CD4-positive, alpha-beta T cell (primary cell): ENCODE measurements around the gene KIF18A. TPM values are rescaled to one million over a fixed set of nuclear protein-coding genes. Genes with fewer than 3 reads are reported as not detected.

Source experiments
- ATAC-seq: fragments of 200-7000 bp; cut with Tn5 transposase; one replicate; pipeline ENCODE4 v1.10.0; 2022; ENCODE audit warnings: mild to moderate bottlenecking; ENCODE audit not compliant: poor library complexity
- CTCF ChIA-PET: fragments of 350-600 bp; sonication (Branson Sonifier 250); formaldehyde crosslinking; loops from one replicate; lab custom pipeline; 2021; ENCODE audit warnings: antibody characterized with exemption, inconsistent platforms; lab: Charles Lee
- POLR2A ChIA-PET: fragments of 350-600 bp; sonication (Branson Sonifier 250); formaldehyde crosslinking; loops from one replicate; lab custom pipeline; 2021; ENCODE audit warnings: antibody characterized with exemption, inconsistent platforms; lab: Charles Lee
- DNase-seq, 14 experiments: peaks; one replicate each; pipeline ENCODE4 v3.0.0-alpha.2; 2013 to 2020; ENCODE audit warnings: mixed read lengths in 2 of 14
- H3K27ac ChIP-seq, 2 donors: one replicate each; pipeline versions ENCODE4 v1.5.1 to v1.7.0; 2013; ENCODE audit warnings: low read length in 2 of 2, low read depth in 1 of 2, mild to moderate bottlenecking in 1 of 2
- H3K27me3 ChIP-seq, 2 experiments: 1 replicate in 1 of 2; 2 replicates in 1 of 2; pipeline versions ENCODE4 v1.6.1 to v1.7.0; 2013; ENCODE audit warnings: low read length in 2 of 2, control low read depth in 1 of 2, mild to moderate bottlenecking in 1 of 2, moderate library complexity in 1 of 2; ENCODE audit not compliant: insufficient read depth in 2 of 2, control insufficient read depth in 1 of 2
- H3K36me3 ChIP-seq: one replicate; pipeline ENCODE4 v1.6.1; 2013; ENCODE audit warnings: low read length, control low read depth; ENCODE audit not compliant: insufficient read depth
- H3K4me1 ChIP-seq: one replicate; pipeline ENCODE4 v1.6.1; 2013; ENCODE audit warnings: low read length, control low read depth; ENCODE audit not compliant: insufficient read depth
- H3K4me3 ChIP-seq: one replicate; pipeline ENCODE4 v1.5.1; 2013; ENCODE audit warnings: mild to moderate bottlenecking, low read length, moderate library complexity
- H3K9me3 ChIP-seq, 2 experiments: 1 replicate in 1 of 2; 2 replicates in 1 of 2; pipeline versions ENCODE4 v1.6.1 to v1.7.0; 2013; ENCODE audit warnings: low read length in 2 of 2, mild to moderate bottlenecking in 2 of 2, control low read depth in 1 of 2, moderate library complexity in 1 of 2; ENCODE audit not compliant: control insufficient read depth in 1 of 2, insufficient read depth in 1 of 2
- H3K27ac Mint-ChIP-seq: one replicate; pipeline ENCODE4 v1.8.0; 2020; ENCODE audit warnings: mixed read lengths
- H3K27me3 Mint-ChIP-seq: one replicate; pipeline ENCODE4 v1.8.0; 2021; ENCODE audit warnings: mixed read lengths
- H3K36me3 Mint-ChIP-seq: one replicate; pipeline ENCODE4 v1.8.0; 2021; ENCODE audit warnings: low read depth, mixed read lengths
- H3K4me1 Mint-ChIP-seq: one replicate; pipeline ENCODE4 v1.8.0; 2021; ENCODE audit warnings: low read depth, mixed read lengths
- H3K4me3 Mint-ChIP-seq: one replicate; pipeline ENCODE4 v1.8.0; 2020; ENCODE audit warnings: mild to moderate bottlenecking, mixed read lengths
- H3K9me3 Mint-ChIP-seq: one replicate; pipeline ENCODE4 v1.8.0; 2020; ENCODE audit warnings: mixed read lengths
- intact Hi-C, 2 experiments: fragments of 100-400 bp; cut with DNase I in 1 of 2; cut with micrococcal nuclease in 1 of 2; formaldehyde crosslinking; loops; one replicate each; pipeline versions ENCODE4 v1.15.1 to v1.9.0; 2023 to 2025; cut with DNase I, micrococcal nuclease
- total RNA-seq, 174 experiments: library from RNA in 2 of 174; stranded (reverse) in 2 of 174; gene quantifications; one replicate each; pipeline ENCODE4 v1.2.3 and lab custom pipeline; 2021 to 2026
- TF ChIP-seq, protein P1 (sequence below): fragments of 200-600 bp; IDR thresholded peaks from one replicate; pipeline ENCODE4 v1.8.0; 2022; ENCODE audit warnings: antibody characterized with exemption, mild to moderate bottlenecking

Gene KIF18A
- total RNA-seq, 2 experiments from 2014 or later: 3.4 to 5.3 TPM

DNA sequence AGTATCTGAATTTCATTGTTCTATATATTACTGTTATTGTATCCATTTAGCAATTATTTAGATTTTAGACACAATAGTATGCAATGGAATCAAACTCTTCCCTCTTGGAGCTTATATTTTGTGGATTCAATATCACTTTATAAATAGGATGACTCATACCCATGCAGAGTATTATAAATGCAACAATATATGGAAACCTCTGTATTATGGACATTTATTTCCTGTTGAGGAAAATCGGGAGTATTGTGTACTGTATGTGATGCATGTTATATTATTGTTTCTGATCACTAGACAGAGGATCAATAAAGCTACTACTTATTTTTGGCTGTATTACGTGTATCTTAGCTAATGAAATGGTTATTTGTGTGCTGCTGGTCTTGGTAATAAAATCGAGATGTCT, 1.0 kb upstream of the KIF18A start:
- no peaks in the 10 kb centered on the region for H3K9me3 ChIP-seq

DNA sequence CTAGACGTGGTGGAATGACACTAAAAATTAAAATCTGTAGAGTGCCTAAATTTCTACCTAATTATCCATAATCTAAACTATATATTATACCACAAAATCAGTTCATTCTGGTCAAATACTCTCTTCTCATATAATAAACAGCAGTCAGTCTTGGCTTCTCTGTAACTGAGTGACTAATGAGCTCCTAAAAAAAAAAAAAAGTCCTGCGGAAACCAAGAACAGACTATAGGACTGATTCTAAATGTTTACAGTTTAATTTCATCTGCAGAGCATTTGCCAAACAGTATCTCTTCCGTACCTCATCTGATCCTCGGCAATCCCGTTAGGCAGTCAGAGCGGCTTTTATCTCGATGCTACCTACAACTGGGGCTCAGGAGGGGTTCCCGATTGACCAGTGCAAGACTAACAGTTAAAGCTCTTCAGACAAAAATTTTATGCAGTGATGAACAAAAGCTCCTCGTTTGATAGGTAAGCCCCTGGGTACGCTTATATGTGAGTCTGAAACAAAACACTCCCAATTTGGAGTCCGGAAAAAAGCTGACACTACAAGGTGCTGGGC, 686 bp downstream of the KIF18A start:
- Mint-ChIP-seq H3K27me3 (no peaks in the 10 kb centered on the region), H3K27ac (peak overlapping the region; percentile 98), H3K4me1 (peaks cover 68% of the 10 kb centered on the region), H3K9me3 (no peaks in the 10 kb centered on the region), H3K4me3 (peak overlapping the region; percentile 98), H3K36me3 (peaks cover 32% of the 10 kb centered on the region)
- CTCF ChIA-PET: interaction anchor here (1.1 kb wide), 1 partner anchor 18 kb away, joined by 4 read pairs; no protein-coding TSS in a partner anchor
- peak; percentile 11 for ATAC-seq
- peaks cover 24% of the 10 kb centered on the region for H3K4me1 ChIP-seq
- intact Hi-C loops: loop anchor here (10.0 kb wide), 2 partner anchors 62 to 742 kb away; partner anchors contain the start of gene CCDC34 (in 1 of the 2)
- H3K27me3 ChIP-seq: no peaks in the 10 kb centered on the region
- H3K27ac ChIP-seq: peak overlapping the region; percentile 75 to 92
- POLR2A ChIA-PET: interaction anchor here (1.1 to 1.2 kb wide), 2 partner anchors 11 to 600 kb away, joined by 4 to 7 read pairs; partner anchors contain the start of gene LIN7C
- TF ChIP-seq, protein P1, sequence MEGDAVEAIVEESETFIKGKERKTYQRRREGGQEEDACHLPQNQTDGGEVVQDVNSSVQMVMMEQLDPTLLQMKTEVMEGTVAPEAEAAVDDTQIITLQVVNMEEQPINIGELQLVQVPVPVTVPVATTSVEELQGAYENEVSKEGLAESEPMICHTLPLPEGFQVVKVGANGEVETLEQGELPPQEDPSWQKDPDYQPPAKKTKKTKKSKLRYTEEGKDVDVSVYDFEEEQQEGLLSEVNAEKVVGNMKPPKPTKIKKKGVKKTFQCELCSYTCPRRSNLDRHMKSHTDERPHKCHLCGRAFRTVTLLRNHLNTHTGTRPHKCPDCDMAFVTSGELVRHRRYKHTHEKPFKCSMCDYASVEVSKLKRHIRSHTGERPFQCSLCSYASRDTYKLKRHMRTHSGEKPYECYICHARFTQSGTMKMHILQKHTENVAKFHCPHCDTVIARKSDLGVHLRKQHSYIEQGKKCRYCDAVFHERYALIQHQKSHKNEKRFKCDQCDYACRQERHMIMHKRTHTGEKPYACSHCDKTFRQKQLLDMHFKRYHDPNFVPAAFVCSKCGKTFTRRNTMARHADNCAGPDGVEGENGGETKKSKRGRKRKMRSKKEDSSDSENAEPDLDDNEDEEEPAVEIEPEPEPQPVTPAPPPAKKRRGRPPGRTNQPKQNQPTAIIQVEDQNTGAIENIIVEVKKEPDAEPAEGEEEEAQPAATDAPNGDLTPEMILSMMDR: no peak
- DNase-seq: peak in 2 of 14 experiments; percentile 37 to 38
- H3K4me3 ChIP-seq: peak overlapping the region; percentile 66
- H3K9me3 ChIP-seq: no peaks in the 10 kb centered on the region
- H3K36me3 ChIP-seq: no peaks in the 10 kb centered on the region

More for the DNA sequence above, 1.0 kb upstream of the KIF18A start:
- ChIA-PET CTCF (no interaction called here), POLR2A (interaction anchor here (1.0 kb wide), 1 partner anchor 20 kb away, joined by 5 read pairs; no protein-coding TSS in a partner anchor)
- H3K36me3 ChIP-seq: peaks cover 4% of the 10 kb centered on the region
- H3K27me3 Mint-ChIP-seq: no peaks in the 10 kb centered on the region
- peaks cover 24% of the 10 kb centered on the region for H3K4me1 ChIP-seq
- H3K27me3 ChIP-seq: no peaks in the 10 kb centered on the region
- peak overlapping the region; percentile 75 to 92 for H3K27ac ChIP-seq
- ATAC-seq (no peak), DNase-seq (no peak)
- peak overlapping the region; percentile 66 for H3K4me3 ChIP-seq
- TF ChIP-seq, protein P1: no peak
- H3K4me1 Mint-ChIP-seq: peaks cover 78% of the 10 kb centered on the region
- intact Hi-C loops: loop anchor here (1.0 to 10.0 kb wide), 4 partner anchors 64 to 744 kb away; partner anchors contain the start of genes LIN7C (in 2 of the 2) and CCDC34 (in 1 of the 2)
- no peaks in the 10 kb centered on the region for H3K9me3 Mint-ChIP-seq
- peak overlapping the region; percentile 98 for H3K27ac Mint-ChIP-seq
- H3K36me3 Mint-ChIP-seq: peaks cover 41% of the 10 kb centered on the region
- H3K4me3 Mint-ChIP-seq: peak overlapping the region; percentile 98

- H3K4me3 ChIP-seq: peak overlapping the region; percentile 66
- H3K27me3 ChIP-seq: no peaks in the 10 kb centered on the region
- no peaks in the 10 kb centered on the region for H3K9me3 Mint-ChIP-seq
- H3K9me3 ChIP-seq: no peaks in the 10 kb centered on the region
- no peaks in the 10 kb centered on the region for H3K27me3 Mint-ChIP-seq
- peaks cover 60% of the 10 kb centered on the region for H3K4me1 Mint-ChIP-seq
- DNase-seq (no peak), ATAC-seq (no peak)
- no peaks in the 10 kb centered on the region for H3K36me3 ChIP-seq
- peaks cover 27% of the 10 kb centered on the region for H3K36me3 Mint-ChIP-seq
- TF ChIP-seq, protein P1: no peak
- CTCF ChIA-PET: interaction anchor here (0.7 to 1.1 kb wide), 2 partner anchors 17 to 46 kb away, joined by 3 to 4 read pairs; no protein-coding TSS in a partner anchor
- POLR2A ChIA-PET: no interaction called here
- H3K27ac Mint-ChIP-seq: peak overlapping the region; percentile 98
- intact Hi-C loops: loop anchor here (10.0 kb wide), 2 partner anchors 62 to 742 kb away; partner anchors contain the start of gene CCDC34 (in 1 of the 2)
- H3K27ac ChIP-seq: peak overlapping the region in 1 of 2 donors; percentile 92
- H3K4me3 Mint-ChIP-seq: peak overlapping the region; percentile 98
- H3K4me1 ChIP-seq: peaks cover 24% of the 10 kb centered on the region
These were observed 1.5 kb downstream of the KIF18A start for GRCh38 chr11:28106353-28107043.
